OCI-LY7 (cell line): ENCODE measurements around the gene LZIC. TPM values are rescaled to one million over a fixed set of nuclear protein-coding genes. Genes with fewer than 3 reads are reported as not detected.

Experiments
- Bru-seq: library from RNA; stranded (reverse); fragments of 400-500 nt; gene quantifications from one replicate; lab custom pipeline; 2021; lab: Mats Ljungman, UMichigan
- BruChase-seq, 2 experiments: library from RNA; stranded (reverse); fragments of 400-500 nt; gene quantifications; one replicate each; lab custom pipeline; 2021; lab: Mats Ljungman, UMichigan
- BruUV-seq: library from RNA; stranded (reverse); fragments of 400-500 nt; replicated peaks from 2 replicates; lab custom pipeline; 2021; lab: Mats Ljungman, UMichigan
- CTCF ChIA-PET: fragments of 300-600 bp; sonication (Branson Sonifier 250); formaldehyde crosslinking; loops from one replicate; lab custom pipeline; 2022; ENCODE audit warnings: antibody characterized with exemption; ENCODE audit not compliant: unreplicated experiment; lab: Charles Lee
- POLR2A ChIA-PET: fragments of 300-600 bp; sonication (Branson Sonifier 250); formaldehyde crosslinking; loops from one replicate; lab custom pipeline; 2022; ENCODE audit warnings: antibody characterized with exemption; lab: Charles Lee
- DNase-seq: peaks from one replicate; pipeline ENCODE4 v3.0.0-alpha.2; 2015; ENCODE audit warnings: low spot score
- H2AFZ ChIP-seq: fragments of 200-600 bp; sonication (generic), shearing (Covaris generic); 2 replicates; pipeline ENCODE4 v1.6.1; 2014; ENCODE audit warnings: mild to moderate bottlenecking, antibody characterized with exemption, low read length, moderate library complexity
- H3K27ac ChIP-seq: fragments of 200-600 bp; sonication (generic); 2 replicates; pipeline ENCODE4 v1.5.1; 2014; ENCODE audit warnings: mixed run types, low read depth, mild to moderate bottlenecking, moderate library complexity, low read length, inconsistent platforms; ENCODE audit not compliant: poor library complexity, severe bottlenecking
- H3K36me3 ChIP-seq: fragments of 200-600 bp; sonication (generic); 2 replicates; pipeline ENCODE4 v1.6.1; 2014; ENCODE audit warnings: mild to moderate bottlenecking, antibody characterized with exemption, low read length, moderate library complexity, mixed read lengths; ENCODE audit not compliant: insufficient read depth
- H3K4me1 ChIP-seq: fragments of 200-600 bp; sonication (generic); 2 replicates; pipeline ENCODE4 v1.5.1; 2014; ENCODE audit warnings: mild to moderate bottlenecking, low read length; ENCODE audit not compliant: insufficient read depth, poor library complexity, severe bottlenecking
- H3K4me2 ChIP-seq: fragments of 200-600 bp; sonication (generic); 2 replicates; pipeline ENCODE4 v1.6.1; 2014; ENCODE audit warnings: mild to moderate bottlenecking, low read length
- H3K4me3 ChIP-seq: fragments of 200-600 bp; sonication (generic); 2 replicates; pipeline ENCODE4 v1.5.1; 2014; ENCODE audit warnings: mild to moderate bottlenecking, low read depth, low read length; ENCODE audit not compliant: poor library complexity, severe bottlenecking
- H3K79me2 ChIP-seq: fragments of 200-600 bp; sonication (generic); 2 replicates; pipeline ENCODE4 v1.6.1; 2016; ENCODE audit warnings: low read depth, mild to moderate bottlenecking, low read length, moderate library complexity, mixed read lengths; ENCODE audit not compliant: insufficient read depth
- H3K9me2 ChIP-seq: fragments of 200-600 bp; sonication (generic); 2 replicates; pipeline ENCODE4 v1.6.1; 2016; ENCODE audit warnings: mild to moderate bottlenecking, low read length, mixed read lengths; ENCODE audit not compliant: insufficient read depth
- H3K9me3 ChIP-seq: fragments of 200-600 bp; sonication (generic); 2 replicates; pipeline ENCODE4 v1.6.1; 2014; ENCODE audit warnings: mild to moderate bottlenecking, mixed run types, low read length, mixed read lengths
- H4K20me1 ChIP-seq: fragments of 200-600 bp; sonication (generic); 2 replicates; pipeline ENCODE4 v1.6.1; 2014; ENCODE audit warnings: mild to moderate bottlenecking, antibody characterized with exemption, low read length, moderate library complexity, mixed read lengths; ENCODE audit not compliant: insufficient read depth
- EZH2phosphoT487 ChIP-seq: fragments of 200-600 bp; sonication (generic); IDR thresholded peaks from 2 replicates; pipeline ENCODE4 v1.6.1; 2018; ENCODE audit warnings: low read depth, borderline replicate concordance, mild to moderate bottlenecking, mixed run types, antibody characterized with exemption, low read length, moderate library complexity, mixed read lengths
- intact Hi-C: fragments of 100-400 bp; cut with micrococcal nuclease; formaldehyde crosslinking; loops from one replicate; pipeline ENCODE4 v1.10.0; 2022; ENCODE audit not compliant: unreplicated experiment
- long read RNA-seq: library from polyadenylated mRNA; stranded (forward); transcript quantifications from one replicate; pipeline ENCODE4 v2.0.0, GENCODE V29; 2022
- total RNA-seq, 2 experiments: library from RNA; depleted of rRNA in 1 of 2; stranded (reverse); fragments of >200 nt in 1 of 2; shearing (Covaris generic) in 1 of 2; gene quantifications; 2 replicates each; pipeline ENCODE4 v1.2.3, GENCODE V29; 2014 to 2022
- TF ChIP-seq, protein P1 (sequence below): fragments of 200-600 bp; sonication (generic); conservative IDR thresholded peaks from 2 replicates; pipeline ENCODE4 v1.5.1; 2014; ENCODE audit warnings: mild to moderate bottlenecking, antibody characterized with exemption, low read length, moderate library complexity, mixed read lengths

LZIC gene
- 19.1 and 29.3 TPM in 2 replicates for total RNA-seq (2014; rRNA removed; shearing (Covaris generic))
- 28.1 and 31.4 TPM in 2 replicates for total RNA-seq (2022)
- percentile 60 among the genes with signal in this experiment for Bru-seq, nascent RNA
- BruChase-seq, experiment 1, labeled RNA remaining after a 6-hour chase: percentile 75 among the genes with signal in this experiment
- percentile 78 among the genes with signal in this experiment for BruChase-seq, experiment 2, labeled RNA remaining after a 2-hour chase
- long read RNA-seq, transcript LZIC-203 (7 exons, 1,405 nt): minor isoform, 6 of 46 reads
- long read RNA-seq, transcript LZIC-202 (8 exons, 2,281 nt): major isoform, 21 of 46 reads
- long read RNA-seq, transcript LZIC-201 (8 exons, 945 nt): minor isoform, 5 of 46 reads
- long read RNA-seq, partial matches to known transcripts: 0 of 46 reads
- long read RNA-seq, other reads (novel, unspliced or antisense): 14 of 46 reads

DNA sequence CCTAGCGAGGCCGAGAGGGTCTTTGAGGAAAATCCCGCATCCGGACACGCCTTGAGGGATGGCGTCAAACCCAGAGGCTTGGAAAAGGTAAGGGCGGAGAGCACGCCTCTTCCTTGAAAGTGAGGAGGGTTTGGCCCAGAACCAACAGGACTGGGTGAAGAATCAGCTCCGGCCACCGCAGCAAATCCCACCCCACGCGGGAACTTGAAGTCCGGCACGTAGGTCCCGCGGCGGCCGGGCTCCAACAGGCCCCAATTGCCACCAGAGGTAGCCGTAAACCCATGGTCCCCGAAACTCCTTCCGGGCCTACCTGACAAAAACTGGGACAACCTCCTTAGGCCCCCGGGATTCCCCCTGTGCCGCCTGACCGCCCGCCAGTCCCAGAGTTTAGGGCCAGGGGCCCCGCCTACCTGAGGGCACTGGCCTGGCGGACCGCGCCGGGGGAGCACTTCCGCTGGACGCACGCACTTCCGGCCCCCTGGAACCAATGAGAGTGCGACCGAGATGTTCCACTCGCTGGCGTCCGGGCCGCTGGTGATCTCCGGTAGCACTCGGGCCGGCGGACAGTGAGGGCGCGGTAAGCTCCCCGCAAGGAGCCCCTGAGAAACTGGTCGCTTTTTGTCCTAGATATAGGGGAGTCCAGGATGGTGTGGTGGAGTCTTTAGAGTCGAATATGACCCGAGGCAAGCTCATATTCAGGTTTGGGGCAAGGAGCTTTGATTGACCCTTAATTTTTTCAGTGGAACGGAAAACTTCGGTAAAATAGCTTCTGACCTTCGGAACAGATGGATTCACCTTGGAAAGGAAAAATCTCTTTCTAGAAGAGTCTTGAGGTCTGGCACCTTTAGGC lies at the start of gene LZIC, which contains the start of gene NMNAT1:
Gene LZIC, minus strand, starts transcription at position 453 of the 850 bp plus-strand sequence. CDS start 6,772 bp downstream, outside the sequence.
Gene NMNAT1, plus strand, starts transcription at position 537 of the 850 bp plus-strand sequence. CDS start 28,599 bp downstream, outside the sequence.
- ChIA-PET CTCF (interaction anchor here (1.3 kb wide), 1 partner anchor 18 kb away, joined by 6 read pairs; no protein-coding TSS in a partner anchor), POLR2A (interaction anchor here (0.5 to 1.5 kb wide), 11 partner anchors 8 to 754 kb away, joined by 3 to 6 read pairs (median 3); no protein-coding TSS in a partner anchor)
- peaks cover 8% of the 10 kb centered on the region; the same call in 1 of the 2 replicates for H3K36me3 ChIP-seq
- peak within 1 kb of the TSS; percentile 85 for H3K4me2 ChIP-seq
- peaks cover 10% of the 10 kb centered on the region for H3K4me1 ChIP-seq
- TF ChIP-seq, protein P1, sequence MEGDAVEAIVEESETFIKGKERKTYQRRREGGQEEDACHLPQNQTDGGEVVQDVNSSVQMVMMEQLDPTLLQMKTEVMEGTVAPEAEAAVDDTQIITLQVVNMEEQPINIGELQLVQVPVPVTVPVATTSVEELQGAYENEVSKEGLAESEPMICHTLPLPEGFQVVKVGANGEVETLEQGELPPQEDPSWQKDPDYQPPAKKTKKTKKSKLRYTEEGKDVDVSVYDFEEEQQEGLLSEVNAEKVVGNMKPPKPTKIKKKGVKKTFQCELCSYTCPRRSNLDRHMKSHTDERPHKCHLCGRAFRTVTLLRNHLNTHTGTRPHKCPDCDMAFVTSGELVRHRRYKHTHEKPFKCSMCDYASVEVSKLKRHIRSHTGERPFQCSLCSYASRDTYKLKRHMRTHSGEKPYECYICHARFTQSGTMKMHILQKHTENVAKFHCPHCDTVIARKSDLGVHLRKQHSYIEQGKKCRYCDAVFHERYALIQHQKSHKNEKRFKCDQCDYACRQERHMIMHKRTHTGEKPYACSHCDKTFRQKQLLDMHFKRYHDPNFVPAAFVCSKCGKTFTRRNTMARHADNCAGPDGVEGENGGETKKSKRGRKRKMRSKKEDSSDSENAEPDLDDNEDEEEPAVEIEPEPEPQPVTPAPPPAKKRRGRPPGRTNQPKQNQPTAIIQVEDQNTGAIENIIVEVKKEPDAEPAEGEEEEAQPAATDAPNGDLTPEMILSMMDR: no peak
- H3K9me2 ChIP-seq: no peaks in the 10 kb centered on the region
- no TSS peak for BruUV-seq
- intact Hi-C loops: loop anchor here (1.0 to 10.0 kb wide), 5 partner anchors 32 to 212 kb away; partner anchors contain the start of genes CTNNBIP1 and UBE4B
- H3K4me3 ChIP-seq: peak within 1 kb of the TSS; percentile 89
- peak within 1 kb of the TSS; percentile 74 for H3K27ac ChIP-seq
- H4K20me1 ChIP-seq: no peaks in the 10 kb centered on the region
- H3K79me2 ChIP-seq: peaks cover 19% of the 10 kb centered on the region; the same call in 1 of the 2 replicates
- peak within 1 kb of the TSS; percentile 96 for H2AFZ ChIP-seq
- no peaks in the 10 kb centered on the region for H3K9me3 ChIP-seq
- peak; percentile 96 for DNase-seq

DNA sequence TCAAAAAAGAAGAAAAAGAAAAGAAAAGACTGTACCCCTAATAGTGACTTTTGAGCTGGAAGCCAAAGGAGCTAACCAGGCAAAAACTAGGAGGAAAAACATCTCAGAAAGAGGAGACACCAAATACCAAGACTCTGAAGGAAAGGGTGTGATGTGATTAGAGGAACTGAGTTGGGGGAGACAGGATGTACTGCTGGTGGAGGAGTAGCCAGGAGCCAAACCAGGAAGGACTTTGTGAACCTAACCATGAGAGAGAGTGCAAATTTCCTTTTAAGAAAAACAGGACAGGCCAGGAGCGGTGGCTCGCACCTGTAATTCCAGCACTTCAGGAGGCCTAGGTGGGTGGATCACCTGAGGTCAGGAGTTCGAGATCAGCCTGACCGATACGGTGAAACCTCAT lies 49.7 kb upstream of the LZIC start:
- ChIA-PET CTCF (no interaction called here), POLR2A (no interaction called here)
- Histone ChIP-seq H3K9me2 (no peaks in the 10 kb centered on the region), H3K36me3 (no peaks in the 10 kb centered on the region), H3K79me2 (no peaks in the 10 kb centered on the region), H3K9me3 (no peaks in the 10 kb centered on the region), H3K4me1 (no peaks in the 10 kb centered on the region), H3K4me3 (no peak overlapping the region), H4K20me1 (no peaks in the 10 kb centered on the region), H3K27ac (no peak overlapping the region), H2AFZ (no peak overlapping the region), H3K4me2 (no peak overlapping the region)
- BruUV-seq: no TSS peak
- no peak for TF ChIP-seq EZH2phosphoT487
- TF ChIP-seq, protein P1: no peak
- no peak for DNase-seq
- intact Hi-C loops: no loop called here
